BLaER1 (cell line): ENCODE measurements around the gene COTL1.

Experiments used
- H3K27ac ChIP-seq: shearing (Covaris generic); formaldehyde crosslinking; 2 replicates; pipeline ENCODE4 v1.8.1; 2022
- H3K27me3 ChIP-seq: shearing (Covaris generic); formaldehyde crosslinking; 2 replicates; pipeline ENCODE4 v1.8.1; 2022
- H3K36me3 ChIP-seq: shearing (Covaris generic); formaldehyde crosslinking; 2 replicates; pipeline ENCODE4 v1.8.1; 2022
- H3K4me1 ChIP-seq: shearing (Covaris generic); formaldehyde crosslinking; 2 replicates; pipeline ENCODE4 v1.8.1; 2022
- H3K4me2 ChIP-seq: shearing (Covaris generic); formaldehyde crosslinking; 2 replicates; pipeline ENCODE4 v1.8.1; 2022
- H3K4me3 ChIP-seq: shearing (Covaris generic); formaldehyde crosslinking; 2 replicates; pipeline ENCODE4 v1.8.1; 2022
- H3K9ac ChIP-seq: shearing (Covaris generic); formaldehyde crosslinking; 2 replicates; pipeline ENCODE4 v1.8.1; 2022
- H3K9me3 ChIP-seq: shearing (Covaris generic); formaldehyde crosslinking; 2 replicates; pipeline ENCODE4 v1.8.1; 2022
- H4K20me1 ChIP-seq: shearing (Covaris generic); formaldehyde crosslinking; 2 replicates; pipeline ENCODE4 v1.8.1; 2022
- Cebpa-rat ChIP-seq: shearing (Covaris generic); IDR thresholded peaks from 2 replicates; pipeline ENCODE4 v1.8.1; 2022

Gene COTL1

DNA sequence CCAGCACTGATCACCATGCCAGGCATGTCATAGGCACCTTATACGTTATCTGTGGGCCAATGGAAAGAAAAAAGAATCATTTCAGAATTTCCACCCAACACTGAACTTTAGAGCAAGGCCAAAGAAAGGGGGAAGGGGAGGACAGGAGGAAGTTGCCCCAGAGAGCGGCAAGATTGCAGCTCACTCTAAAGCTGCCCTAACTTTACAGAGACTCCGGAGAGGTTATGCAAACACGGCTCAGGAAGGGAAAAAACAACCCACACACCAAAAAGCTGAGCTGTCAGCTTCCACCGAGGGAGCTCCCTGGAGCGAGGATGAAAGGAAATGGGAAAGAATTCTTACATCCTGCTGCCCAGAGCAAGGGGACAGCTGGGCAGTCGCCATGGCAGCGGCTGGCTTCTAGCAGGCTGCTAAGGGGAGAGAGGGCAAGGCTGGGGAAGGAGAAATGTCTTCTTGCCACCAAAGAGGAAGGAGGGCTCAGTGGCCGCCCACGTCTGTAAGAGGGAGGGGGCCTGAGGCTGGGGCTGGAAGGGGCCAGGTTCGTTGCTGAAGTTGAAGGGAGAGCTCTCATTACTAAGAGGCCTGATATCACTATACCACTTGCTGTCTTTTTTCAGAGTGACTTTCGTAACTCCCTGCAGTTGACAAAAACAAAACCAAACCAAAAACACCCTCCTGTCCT lies 18.2 kb downstream of the COTL1 start:
- no peak for TF ChIP-seq Cebpa-rat
- H3K27ac ChIP-seq: peak overlapping the region; percentile 62
- no peaks in the 10 kb centered on the region for H4K20me1 ChIP-seq
- no peaks in the 10 kb centered on the region for H3K27me3 ChIP-seq
- H3K9me3 ChIP-seq: no peaks in the 10 kb centered on the region
- peaks cover 76% of the 10 kb centered on the region for H3K4me1 ChIP-seq
- H3K4me3 ChIP-seq: no peak overlapping the region; the same call in 1 of the 2 replicates
- H3K9ac ChIP-seq: peak overlapping the region; percentile 42
- H3K36me3 ChIP-seq: no peaks in the 10 kb centered on the region
- H3K4me2 ChIP-seq: peak overlapping the region; percentile 80

DNA sequence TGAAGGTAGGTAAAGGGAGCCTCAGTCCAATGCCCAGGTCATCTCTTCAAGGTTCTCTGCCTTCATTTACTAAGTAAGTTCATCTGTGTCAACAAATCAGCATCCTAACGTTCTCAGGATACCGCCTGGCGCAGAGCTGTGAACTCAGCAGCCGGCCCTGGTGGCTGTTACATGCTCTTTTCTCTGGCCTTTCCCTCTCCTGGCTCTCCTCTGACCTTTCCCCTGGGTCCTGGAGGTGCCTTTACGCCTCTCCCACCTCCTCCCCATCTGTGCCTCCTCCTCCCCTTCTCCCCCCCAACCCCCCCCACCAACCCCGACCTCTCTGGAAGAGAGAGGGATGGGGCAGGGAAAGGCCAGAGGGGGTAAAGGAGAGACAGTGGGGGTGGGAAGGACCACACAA lies 19.5 kb downstream of the COTL1 start:
- TF ChIP-seq Cebpa-rat: no peak
- H3K4me2 ChIP-seq: peak overlapping the region; percentile 77
- H3K36me3 ChIP-seq: peaks cover 5% of the 10 kb centered on the region; the same call in 1 of the 2 replicates
- no peaks in the 10 kb centered on the region for H3K9me3 ChIP-seq
- H3K4me1 ChIP-seq: peaks cover 77% of the 10 kb centered on the region
- H3K9ac ChIP-seq: no peak overlapping the region; the same call in none of the 2 replicates
- no peak overlapping the region for H3K4me3 ChIP-seq
- H3K27me3 ChIP-seq: no peaks in the 10 kb centered on the region
- H4K20me1 ChIP-seq: no peaks in the 10 kb centered on the region
- H3K27ac ChIP-seq: peak overlapping the region; percentile 57

DNA sequence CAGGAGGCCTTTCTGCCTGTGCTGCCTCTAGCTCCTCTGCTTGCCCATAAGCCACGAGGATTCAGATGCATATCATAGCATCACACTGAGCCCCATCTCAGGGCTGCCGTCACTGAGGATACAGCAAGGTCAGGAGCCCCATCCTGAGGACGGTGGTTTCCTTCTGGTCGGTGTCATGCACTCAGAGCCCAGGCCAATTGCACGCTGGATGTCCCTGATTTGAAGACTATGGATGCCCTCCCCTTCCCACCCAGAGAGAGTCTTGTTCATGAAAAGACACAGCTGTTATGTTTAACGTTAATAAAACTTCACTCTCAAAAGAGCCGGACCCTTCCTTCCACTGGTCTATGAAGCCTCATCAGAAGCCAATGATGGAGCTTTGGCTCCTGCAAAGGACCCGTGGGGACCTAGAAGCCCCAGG lies 19.9 kb downstream of the COTL1 start:
- peak overlapping the region; percentile 77 for H3K4me2 ChIP-seq

DNA sequence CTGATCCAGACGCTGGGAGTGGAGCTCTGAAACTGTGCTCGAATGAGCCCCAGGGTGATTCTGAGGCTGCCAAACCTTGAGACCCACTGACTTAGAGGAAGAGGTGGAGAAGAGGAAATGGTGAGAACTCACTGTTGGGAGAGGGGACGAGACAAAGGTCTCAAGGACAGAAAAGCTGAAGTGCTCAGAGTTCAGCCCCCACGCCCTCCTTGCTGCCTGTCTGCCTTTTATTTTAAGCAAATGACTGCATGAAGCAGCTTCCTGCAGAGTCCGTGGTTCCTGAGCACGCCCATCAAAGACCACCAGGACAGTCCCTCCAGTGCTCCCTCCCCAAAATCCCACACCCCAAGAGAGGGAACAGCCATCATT lies 20.4 kb downstream of the COTL1 start:
- H3K9me3 ChIP-seq: no peaks in the 10 kb centered on the region
- peak overlapping the region; percentile 30 for H3K9ac ChIP-seq
- no peak for TF ChIP-seq Cebpa-rat
- peak overlapping the region; percentile 57 for H3K27ac ChIP-seq
- H3K27me3 ChIP-seq: no peaks in the 10 kb centered on the region
- H3K4me1 ChIP-seq: peaks cover 68% of the 10 kb centered on the region
- H3K4me2 ChIP-seq: peak overlapping the region; percentile 77
- H4K20me1 ChIP-seq: no peaks in the 10 kb centered on the region
- no peak overlapping the region for H3K4me3 ChIP-seq
- H3K36me3 ChIP-seq: peaks cover 9% of the 10 kb centered on the region; the same call in 1 of the 2 replicates

More for the DNA sequence above, 19.9 kb downstream of the COTL1 start:
- Histone ChIP-seq H3K27me3 (no peaks in the 10 kb centered on the region), H3K9ac (peak overlapping the region; percentile 30), H3K36me3 (peaks cover 7% of the 10 kb centered on the region; the same call in 1 of the 2 replicates), H3K27ac (peak overlapping the region; percentile 57), H3K4me3 (no peak overlapping the region), H3K9me3 (no peaks in the 10 kb centered on the region), H4K20me1 (no peaks in the 10 kb centered on the region), H3K4me1 (peaks cover 72% of the 10 kb centered on the region)
- no peak for TF ChIP-seq Cebpa-rat

DNA sequence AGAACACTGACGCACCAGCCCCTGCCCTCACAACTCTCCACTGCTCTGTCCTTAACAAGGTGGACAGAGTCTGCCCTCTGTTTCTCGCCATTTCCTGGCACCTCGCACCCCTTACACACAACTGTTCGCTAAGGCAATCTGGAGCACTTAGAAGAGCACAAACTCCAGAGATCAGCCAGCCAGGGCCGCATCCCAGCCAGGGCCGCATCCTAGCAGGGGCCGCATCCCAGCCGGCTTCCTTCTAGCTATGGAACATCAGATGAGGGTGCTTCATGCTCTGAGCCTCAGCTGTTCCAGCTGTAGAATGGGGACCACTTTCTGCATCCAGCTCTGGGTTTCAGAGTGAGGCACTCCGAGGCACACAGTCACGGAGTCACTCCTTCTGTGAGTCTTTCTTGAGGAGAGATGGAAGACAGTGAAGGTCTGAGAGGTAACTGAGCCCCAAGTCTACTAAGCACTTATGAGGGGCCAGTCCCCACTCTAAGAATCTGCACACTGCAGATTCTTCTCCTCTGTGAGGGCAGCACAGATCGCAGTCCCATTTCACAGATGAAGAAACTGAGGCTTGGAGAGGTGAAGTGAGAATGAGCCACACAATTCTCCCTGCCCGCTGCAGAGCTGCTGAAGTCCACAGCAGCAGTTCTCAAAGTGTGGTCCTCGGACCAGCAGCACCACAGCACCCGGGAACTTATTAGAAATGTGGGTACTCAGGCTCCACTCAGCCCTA lies 20.9 kb downstream of the COTL1 start:
- Histone ChIP-seq H3K27ac (peak overlapping the region; percentile 57), H3K9ac (peak overlapping the region; percentile 30), H3K27me3 (no peaks in the 10 kb centered on the region), H3K4me2 (peak overlapping the region; percentile 77), H4K20me1 (no peaks in the 10 kb centered on the region), H3K4me1 (peaks cover 63% of the 10 kb centered on the region), H3K36me3 (peaks cover 9% of the 10 kb centered on the region; the same call in 1 of the 2 replicates), H3K4me3 (no peak overlapping the region), H3K9me3 (no peaks in the 10 kb centered on the region)
- no peak for TF ChIP-seq Cebpa-rat

DNA sequence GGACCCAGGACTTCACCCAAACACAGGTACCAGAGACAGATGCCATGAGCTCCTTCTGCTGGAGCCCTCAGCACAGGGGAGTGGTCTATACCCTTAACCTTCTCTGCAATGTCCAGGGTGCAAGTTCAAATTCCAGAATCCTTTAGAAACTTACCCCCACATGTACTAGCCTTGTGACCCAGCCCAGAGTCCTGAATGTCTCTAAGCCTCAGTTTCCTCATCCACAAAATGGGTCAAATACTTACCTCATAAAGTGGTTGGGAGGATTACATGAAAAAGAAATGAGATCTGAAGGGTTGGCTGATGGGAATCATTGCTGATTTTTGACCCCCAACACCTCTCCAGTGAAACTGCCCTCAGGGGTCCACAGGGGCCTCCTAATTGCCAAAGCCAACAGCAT lies 21.7 kb downstream of the COTL1 start:
- no peak overlapping the region for H3K4me3 ChIP-seq
- no peak for TF ChIP-seq Cebpa-rat
- H3K9me3 ChIP-seq: no peaks in the 10 kb centered on the region
- H3K27me3 ChIP-seq: no peaks in the 10 kb centered on the region
- no peak overlapping the region for H3K4me2 ChIP-seq
- peaks cover 9% of the 10 kb centered on the region; the same call in 1 of the 2 replicates for H3K36me3 ChIP-seq
- H3K9ac ChIP-seq: no peak overlapping the region
- no peaks in the 10 kb centered on the region for H4K20me1 ChIP-seq
- H3K4me1 ChIP-seq: peaks cover 55% of the 10 kb centered on the region
- no peak overlapping the region for H3K27ac ChIP-seq

DNA sequence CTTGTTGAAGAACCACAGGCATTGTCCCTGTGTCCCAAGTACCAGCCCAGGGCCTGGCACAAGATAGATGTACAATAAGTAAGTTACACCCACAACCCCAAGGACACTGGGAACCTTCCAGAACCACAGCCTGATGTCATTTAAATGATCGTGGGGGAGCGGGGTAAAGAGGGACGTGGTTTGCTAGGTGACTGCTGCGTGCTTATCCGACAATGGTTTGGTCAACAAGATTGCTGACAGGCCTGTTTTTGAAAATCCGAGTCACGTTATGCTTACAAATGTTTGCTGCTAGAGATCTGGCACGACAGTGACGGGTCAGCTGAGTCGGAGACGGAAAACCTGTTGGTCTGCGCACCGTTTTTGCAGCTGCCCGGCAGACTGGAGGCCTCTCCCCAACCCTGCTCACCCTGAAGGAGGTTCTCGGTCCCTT lies 22.8 kb downstream of the COTL1 start:
- no peaks in the 10 kb centered on the region for H3K27me3 ChIP-seq
- no peaks in the 10 kb centered on the region for H3K9me3 ChIP-seq
- H3K27ac ChIP-seq: no peak overlapping the region
- no peak overlapping the region for H3K9ac ChIP-seq
- H3K4me1 ChIP-seq: peaks cover 44% of the 10 kb centered on the region
- no peak overlapping the region for H3K4me2 ChIP-seq
- no peaks in the 10 kb centered on the region for H4K20me1 ChIP-seq
- H3K36me3 ChIP-seq: peaks cover 12% of the 10 kb centered on the region
- no peak overlapping the region for H3K4me3 ChIP-seq
- TF ChIP-seq Cebpa-rat: no peak

DNA sequence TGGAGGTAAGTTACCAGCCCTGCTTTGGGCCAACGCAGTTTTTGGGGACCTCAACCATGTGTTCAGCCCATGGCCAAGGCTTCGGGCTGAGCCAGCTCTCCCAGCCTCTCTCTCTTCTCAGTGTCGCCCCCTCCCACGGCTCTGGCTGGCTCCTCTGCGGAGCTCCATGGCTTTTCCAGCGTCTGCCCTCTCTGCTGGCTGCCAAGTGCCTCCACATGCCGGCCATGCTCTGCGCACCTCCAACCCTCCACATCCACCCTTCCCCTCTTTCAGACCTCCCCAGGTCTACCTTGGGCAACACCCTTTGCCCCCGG lies 23.2 kb downstream of the COTL1 start:
- no peaks in the 10 kb centered on the region for H3K9me3 ChIP-seq
- peaks cover 16% of the 10 kb centered on the region for H3K36me3 ChIP-seq
- no peak overlapping the region for H3K27ac ChIP-seq
- no peaks in the 10 kb centered on the region for H3K27me3 ChIP-seq
- H3K9ac ChIP-seq: no peak overlapping the region
- peaks cover 40% of the 10 kb centered on the region for H3K4me1 ChIP-seq
- no peaks in the 10 kb centered on the region for H4K20me1 ChIP-seq
- H3K4me2 ChIP-seq: peak overlapping the region; percentile 18; the same call in 1 of the 2 replicates
- H3K4me3 ChIP-seq: no peak overlapping the region
- TF ChIP-seq Cebpa-rat: no peak

DNA sequence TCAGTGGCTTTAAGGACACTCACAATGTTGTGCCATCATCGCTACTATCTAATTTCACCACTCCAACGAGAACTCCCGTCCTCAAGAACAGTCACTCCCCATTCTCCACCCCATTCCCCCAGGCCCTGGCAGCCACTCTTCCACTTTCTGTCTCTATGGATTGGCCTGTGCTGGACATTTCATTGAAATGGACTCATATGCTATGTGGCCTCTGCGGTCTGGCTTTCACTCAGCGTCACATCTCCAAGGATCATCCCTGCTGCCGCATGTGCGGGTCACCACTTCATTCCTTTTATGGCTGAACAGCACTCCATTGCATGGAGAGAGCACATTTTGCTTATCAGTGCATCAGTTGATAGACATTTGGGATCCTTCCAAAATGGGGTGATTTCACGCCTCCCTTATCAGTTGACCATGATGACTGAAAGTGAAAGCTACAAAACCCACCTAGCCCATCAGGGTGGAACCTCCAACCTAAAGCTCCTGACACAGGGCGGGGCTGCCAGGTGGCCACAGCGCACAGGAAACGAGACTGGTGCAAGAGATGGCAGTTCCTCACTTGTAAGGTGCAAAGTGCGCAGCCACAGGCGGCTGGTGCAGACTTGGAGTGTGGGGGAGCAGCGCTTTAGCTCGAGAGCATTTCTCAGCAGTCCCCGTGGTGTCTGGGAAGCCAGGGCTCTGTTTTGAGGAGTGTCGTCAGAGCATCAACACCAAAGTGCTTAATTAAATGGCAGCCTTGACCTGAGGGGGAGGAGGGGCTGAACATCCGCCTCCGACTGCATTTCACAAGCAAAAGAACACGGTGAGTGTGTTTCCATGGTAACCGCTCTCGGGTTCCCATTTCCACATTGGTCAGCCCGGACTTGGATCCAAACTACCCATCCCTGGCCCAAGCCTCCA lies 23.8 kb downstream of the COTL1 start:
- Histone ChIP-seq H3K4me2 (peak overlapping the region; percentile 18; the same call in 1 of the 2 replicates), H3K9ac (no peak overlapping the region), H3K4me3 (no peak overlapping the region), H3K27ac (no peak overlapping the region), H3K9me3 (no peaks in the 10 kb centered on the region), H4K20me1 (no peaks in the 10 kb centered on the region), H3K36me3 (peaks cover 22% of the 10 kb centered on the region), H3K27me3 (no peaks in the 10 kb centered on the region), H3K4me1 (peaks cover 34% of the 10 kb centered on the region)
- no peak for TF ChIP-seq Cebpa-rat

DNA sequence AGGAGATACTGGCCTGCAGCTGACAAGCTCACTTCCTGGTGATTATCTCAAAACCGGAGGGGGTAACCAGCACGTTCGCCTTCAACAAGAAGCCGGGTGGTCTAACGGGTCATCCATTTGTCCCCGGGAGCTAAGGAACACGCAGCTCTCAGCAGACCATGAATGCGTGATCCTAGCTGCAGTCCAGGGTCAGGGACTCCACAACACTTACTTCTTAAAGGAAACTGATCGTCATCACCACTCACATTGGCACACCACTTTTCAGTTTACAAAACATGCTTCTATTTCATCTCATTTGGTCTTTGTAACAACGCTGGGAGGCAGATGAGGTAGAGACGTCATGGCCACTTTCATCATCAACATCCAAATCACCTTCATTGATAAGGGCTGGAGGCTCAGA lies 25.2 kb downstream of the COTL1 start:
- Histone ChIP-seq H3K4me2 (no peak overlapping the region), H3K9me3 (no peaks in the 10 kb centered on the region), H3K4me3 (no peak overlapping the region), H3K27me3 (no peaks in the 10 kb centered on the region), H3K4me1 (peaks cover 24% of the 10 kb centered on the region), H3K27ac (no peak overlapping the region), H3K9ac (no peak overlapping the region), H4K20me1 (no peaks in the 10 kb centered on the region), H3K36me3 (peaks cover 29% of the 10 kb centered on the region)
- no peak for TF ChIP-seq Cebpa-rat
